ENCODE data around the gene BRD3OS.
"Not testable (repeated sequence)": the region's sequence is repeated elsewhere in the genome, so short reads cannot be mapped to it uniquely, and the experiment has no call there.

The BRD3OS gene

DNA sequence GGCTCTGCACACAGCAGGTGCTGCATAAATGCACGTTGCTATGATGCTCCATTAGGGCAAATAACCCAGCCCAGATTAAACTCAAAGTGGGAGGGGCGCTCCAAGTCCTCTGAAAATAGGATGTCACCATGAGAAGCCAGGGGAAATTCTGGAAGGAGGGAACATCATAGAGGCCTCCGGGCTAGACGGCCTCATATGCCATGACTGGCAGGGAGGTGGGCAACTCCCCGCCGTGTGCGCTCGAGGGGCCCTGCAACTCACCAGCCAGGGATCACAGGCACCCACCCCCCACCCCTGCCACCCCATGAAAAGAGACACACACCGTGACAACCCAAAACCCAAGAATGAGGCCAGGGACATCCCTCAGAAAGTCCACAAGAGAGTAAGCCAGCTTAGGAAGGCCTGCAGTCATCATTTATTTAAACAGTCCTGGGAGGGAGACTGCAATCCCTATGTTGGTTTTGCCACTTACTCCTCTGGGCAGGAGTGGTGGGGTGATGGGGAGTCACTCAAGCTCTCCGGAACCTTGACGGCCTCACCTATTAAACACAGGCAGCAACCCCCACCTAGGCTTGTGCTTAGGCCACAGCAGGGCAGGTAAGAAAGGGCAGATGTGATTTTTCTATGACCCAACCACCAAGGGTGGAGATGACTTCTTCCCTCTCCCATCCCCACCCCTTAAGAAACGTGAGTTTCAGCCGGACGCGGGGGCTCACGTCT, 37.2 kb upstream of the BRD3OS start:
- Histone ChIP-seq H3K9me3 (ENCODE audit: severe bottlenecking) (no peaks in the 10 kb centered on the region), H3K27me3 (ENCODE audit: insufficient read depth, poor library complexity, severe bottlenecking) (no peaks in the 10 kb centered on the region), H3K27ac (ENCODE audit: poor library complexity, severe bottlenecking) (no peak overlapping the region), H3K4me1 (ENCODE audit: insufficient read depth, poor library complexity, severe bottlenecking) (no peaks in the 10 kb centered on the region), H3K36me3 (ENCODE audit: low read depth) (peaks cover 27% of the 10 kb centered on the region), H3K4me3 (ENCODE audit: severe bottlenecking) (no peak overlapping the region)
- DNase-seq (ENCODE audit: low spot score) (no peak), ATAC-seq (ENCODE audit: low read depth) (no peak)
- TF ChIP-seq, protein P1, sequence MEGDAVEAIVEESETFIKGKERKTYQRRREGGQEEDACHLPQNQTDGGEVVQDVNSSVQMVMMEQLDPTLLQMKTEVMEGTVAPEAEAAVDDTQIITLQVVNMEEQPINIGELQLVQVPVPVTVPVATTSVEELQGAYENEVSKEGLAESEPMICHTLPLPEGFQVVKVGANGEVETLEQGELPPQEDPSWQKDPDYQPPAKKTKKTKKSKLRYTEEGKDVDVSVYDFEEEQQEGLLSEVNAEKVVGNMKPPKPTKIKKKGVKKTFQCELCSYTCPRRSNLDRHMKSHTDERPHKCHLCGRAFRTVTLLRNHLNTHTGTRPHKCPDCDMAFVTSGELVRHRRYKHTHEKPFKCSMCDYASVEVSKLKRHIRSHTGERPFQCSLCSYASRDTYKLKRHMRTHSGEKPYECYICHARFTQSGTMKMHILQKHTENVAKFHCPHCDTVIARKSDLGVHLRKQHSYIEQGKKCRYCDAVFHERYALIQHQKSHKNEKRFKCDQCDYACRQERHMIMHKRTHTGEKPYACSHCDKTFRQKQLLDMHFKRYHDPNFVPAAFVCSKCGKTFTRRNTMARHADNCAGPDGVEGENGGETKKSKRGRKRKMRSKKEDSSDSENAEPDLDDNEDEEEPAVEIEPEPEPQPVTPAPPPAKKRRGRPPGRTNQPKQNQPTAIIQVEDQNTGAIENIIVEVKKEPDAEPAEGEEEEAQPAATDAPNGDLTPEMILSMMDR (IDR thresholded peaks at IDR 0.05; ENCODE audit: poor library complexity, severe bottlenecking) = no peak

DNA sequence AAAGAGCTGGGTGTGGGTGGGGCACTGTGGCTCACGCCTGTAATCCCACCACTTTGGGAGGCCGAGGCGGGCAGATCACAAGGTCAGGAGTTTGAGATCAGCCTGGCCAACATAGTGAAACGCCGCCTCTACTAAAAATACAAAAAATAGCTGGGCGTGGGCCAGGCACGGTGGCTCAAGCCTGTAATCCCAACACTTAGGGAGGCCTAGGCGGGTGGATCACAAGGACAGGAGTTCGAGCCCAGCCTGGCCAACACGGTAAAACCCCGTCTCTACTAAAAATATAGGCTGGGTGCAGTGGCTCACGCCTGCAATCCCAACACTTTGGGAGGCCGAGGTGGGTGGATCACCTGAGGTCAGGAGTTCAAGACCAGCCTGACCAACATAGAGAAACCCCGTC, 36.5 kb upstream of the BRD3OS start:
- not testable (repeated sequence) for H3K27me3 ChIP-seq (ENCODE audit: insufficient read depth, poor library complexity, severe bottlenecking); H3K9me3 ChIP-seq (ENCODE audit: severe bottlenecking); H3K27ac ChIP-seq (ENCODE audit: poor library complexity, severe bottlenecking); H3K4me1 ChIP-seq (ENCODE audit: insufficient read depth, poor library complexity, severe bottlenecking); ATAC-seq (ENCODE audit: low read depth); H3K4me3 ChIP-seq (ENCODE audit: severe bottlenecking)
- DNase-seq (ENCODE audit: low spot score) = peak; percentile 6
- peaks cover 27% of the 10 kb centered on the region for H3K36me3 ChIP-seq (ENCODE audit: low read depth)

DNA sequence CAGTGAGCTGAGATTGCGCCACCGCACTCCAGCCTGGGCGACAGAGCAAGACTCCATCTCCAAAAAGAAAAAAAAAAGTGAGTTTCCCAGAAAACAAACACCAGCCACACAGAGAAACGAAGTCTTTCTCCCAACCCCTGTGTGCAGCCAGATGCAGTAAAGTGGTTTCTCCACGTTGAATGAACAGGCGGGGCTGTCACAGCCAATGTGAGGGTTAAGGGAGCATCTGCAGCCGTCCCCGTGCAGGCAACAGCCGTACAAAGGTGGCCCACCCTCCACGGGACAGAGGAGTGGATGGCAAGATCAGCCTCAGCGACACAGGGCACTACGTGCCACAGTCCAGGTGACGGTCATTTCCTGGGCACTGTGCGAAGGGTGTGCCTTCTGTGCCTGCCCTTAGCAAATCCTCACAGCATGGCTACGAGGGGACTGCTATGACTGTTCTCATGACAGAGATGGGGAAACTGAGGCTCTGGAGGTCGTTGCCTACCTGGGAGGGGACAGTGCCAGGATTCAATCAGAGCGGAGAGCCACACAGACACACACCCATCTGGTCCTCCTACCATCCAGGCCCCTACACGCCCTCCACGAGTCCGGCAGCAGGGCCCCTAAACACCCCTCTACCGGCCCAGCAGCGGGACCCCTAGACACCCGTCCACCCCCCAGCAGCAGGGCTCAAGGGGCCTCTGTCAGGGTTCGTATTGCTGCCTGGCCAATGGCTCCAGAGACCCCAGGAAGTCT, 35.5 kb upstream of the BRD3OS start:
- ATAC-seq (ENCODE audit: low read depth) = no peak
- H3K36me3 ChIP-seq (ENCODE audit: low read depth) = peaks cover 21% of the 10 kb centered on the region
- DNase-seq (ENCODE audit: low spot score) = no peak
- no peaks in the 10 kb centered on the region for H3K27me3 ChIP-seq (ENCODE audit: insufficient read depth, poor library complexity, severe bottlenecking)
- H3K4me1 ChIP-seq (ENCODE audit: insufficient read depth, poor library complexity, severe bottlenecking) = no peaks in the 10 kb centered on the region
- H3K4me3 ChIP-seq (ENCODE audit: severe bottlenecking) = peak overlapping the region; percentile 99
- TF ChIP-seq, protein P1 (IDR thresholded peaks at IDR 0.05; ENCODE audit: poor library complexity, severe bottlenecking) = no peak
- no peaks in the 10 kb centered on the region for H3K9me3 ChIP-seq (ENCODE audit: severe bottlenecking)
- peak overlapping the region; percentile 86 for H3K27ac ChIP-seq (ENCODE audit: poor library complexity, severe bottlenecking)

DNA sequence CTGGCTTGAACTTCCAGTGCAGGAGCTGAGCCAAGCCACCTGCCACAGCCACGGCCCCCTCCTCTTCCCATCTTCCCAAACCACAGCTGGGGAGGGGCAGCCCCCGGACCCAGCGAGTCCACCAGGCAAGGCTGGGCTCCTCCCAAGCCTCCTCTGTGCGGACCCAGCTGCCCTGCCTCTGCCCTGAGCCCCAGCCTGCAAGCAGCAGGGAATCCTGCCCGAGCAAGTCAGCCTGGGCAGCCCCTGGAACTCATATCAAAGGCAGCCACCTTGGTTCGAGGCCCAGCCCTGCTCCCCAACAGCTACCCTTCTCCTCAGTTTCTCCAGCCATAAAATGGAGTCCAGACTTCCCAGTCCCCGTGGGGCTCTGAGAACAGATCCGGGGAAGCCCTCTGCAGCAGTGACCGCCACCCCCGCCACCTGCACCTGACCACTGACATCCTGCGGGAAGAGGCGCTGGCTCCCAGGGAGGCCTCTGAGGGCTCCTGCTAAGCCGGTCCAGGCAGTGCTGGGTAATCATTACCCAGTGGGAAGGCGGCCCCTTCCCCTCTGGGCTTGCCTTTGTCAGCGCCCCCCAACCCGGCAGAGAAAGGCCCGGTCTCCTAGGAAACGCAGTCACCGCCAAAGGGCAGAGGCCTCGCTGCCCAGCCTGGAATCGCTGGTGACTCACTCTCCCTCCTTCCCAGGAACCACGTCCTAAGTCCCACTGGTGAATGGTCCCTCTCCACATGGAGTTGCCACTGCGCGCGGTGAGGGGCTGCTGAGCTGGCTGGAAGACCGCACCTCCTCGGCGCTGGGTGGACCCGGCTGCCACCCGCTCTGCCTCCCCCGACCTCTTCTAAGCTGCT, 34.7 kb upstream of the BRD3OS start:
- Histone ChIP-seq H3K4me1 (ENCODE audit: insufficient read depth, poor library complexity, severe bottlenecking) (no peaks in the 10 kb centered on the region), H3K36me3 (ENCODE audit: low read depth) (peaks cover 15% of the 10 kb centered on the region; the same call in 1 of the 2 replicates), H3K9me3 (ENCODE audit: severe bottlenecking) (no peaks in the 10 kb centered on the region), H3K27me3 (ENCODE audit: insufficient read depth, poor library complexity, severe bottlenecking) (no peaks in the 10 kb centered on the region), H3K4me3 (ENCODE audit: severe bottlenecking) (peak overlapping the region; percentile 99), H3K27ac (ENCODE audit: poor library complexity, severe bottlenecking) (peak overlapping the region; percentile 86)
- TF ChIP-seq, protein P1 (IDR thresholded peaks at IDR 0.05; ENCODE audit: poor library complexity, severe bottlenecking) = no peak
- DNase-seq (ENCODE audit: low spot score) (peak; percentile 80), ATAC-seq (ENCODE audit: low read depth) (peak; percentile 40)

Measured in RWPE2 (cell line).